GM21825 (cell line): ENCODE results near the gene UNC5C.

Experiments used
- ATAC-seq: cut with Tn5 transposase; IDR thresholded peaks from one replicate; pipeline ENCODE4 v1.9.1; 2021; ENCODE audit warnings: mild to moderate bottlenecking, moderate library complexity; ENCODE audit not compliant: unreplicated experiment

The UNC5C gene

GRCh38 chr4:95410387-95410977 is 138.3 kb downstream of the UNC5C start:
- ATAC-seq: no peak

- no peak for ATAC-seq
Measured at GRCh38 chr4:95409750-95410149, 139.0 kb downstream of the UNC5C start.

GRCh38 chr4:95409127-95409526 is 139.6 kb downstream of the UNC5C start:
- ATAC-seq: no peak

- ATAC-seq: no peak
Measured at GRCh38 chr4:95402299-95402698, 146.5 kb downstream of the UNC5C start.

DNA sequence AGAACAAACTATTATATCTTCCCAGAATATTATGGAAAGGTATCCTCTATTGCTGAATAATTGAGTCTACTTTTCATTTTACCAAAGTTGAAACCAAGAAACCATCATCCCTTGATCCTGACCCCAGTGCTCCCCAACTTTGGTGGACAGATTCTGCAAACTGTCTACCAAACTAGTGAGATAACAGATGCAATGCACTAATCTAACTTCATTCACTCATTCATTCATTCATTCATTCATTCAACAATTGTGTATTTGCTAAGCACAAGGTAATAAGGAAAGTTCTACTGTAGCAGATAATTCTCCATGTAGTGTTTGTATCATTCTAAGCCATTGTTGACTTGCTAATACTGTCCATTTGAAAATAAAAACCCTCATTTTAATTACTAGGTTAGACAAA is 150.6 kb downstream of the UNC5C start:
- ATAC-seq: no peak

- no peak for ATAC-seq
Measured at GRCh38 chr4:95394752-95395306, 153.9 kb downstream of the UNC5C start.

DNA sequence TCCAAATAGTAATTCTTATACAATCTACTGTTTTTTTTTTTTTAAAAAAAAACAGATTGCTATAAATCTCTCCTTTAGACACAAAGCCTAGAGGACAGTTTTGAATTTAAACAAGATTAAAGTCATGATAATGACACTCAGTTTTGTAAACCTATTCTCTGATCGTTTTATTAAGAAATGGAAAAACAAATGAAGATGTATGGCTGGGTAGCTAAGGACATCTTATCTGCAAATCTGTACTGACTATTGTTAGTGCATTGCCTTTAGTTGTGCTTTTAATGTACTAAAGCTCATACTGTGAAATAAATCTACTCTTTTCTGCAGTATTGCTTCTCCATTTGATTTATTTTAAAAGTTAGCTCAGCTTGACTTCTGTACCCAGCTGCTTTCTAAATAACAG is 155.0 kb downstream of the UNC5C start:
- no peak for ATAC-seq

DNA sequence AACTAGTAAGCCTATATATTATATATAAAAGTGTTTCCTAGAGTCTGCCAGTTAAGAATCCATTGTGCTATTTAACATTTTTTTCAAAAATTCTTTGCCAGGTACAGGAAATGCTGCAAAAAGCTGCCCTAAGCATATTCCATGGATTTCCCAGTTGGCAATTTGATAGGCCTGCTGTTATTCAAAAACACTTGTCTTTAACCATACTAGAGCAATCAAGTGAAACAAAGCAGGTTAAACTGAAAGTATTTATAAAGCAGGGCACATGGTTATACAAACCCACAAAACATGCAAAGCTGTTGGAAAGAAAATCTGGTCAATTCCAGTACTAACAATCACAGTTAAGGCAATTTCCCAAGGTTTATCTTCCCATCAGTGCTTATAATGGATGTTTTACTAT is 159.9 kb downstream of the UNC5C start:
- no peak for ATAC-seq

DNA sequence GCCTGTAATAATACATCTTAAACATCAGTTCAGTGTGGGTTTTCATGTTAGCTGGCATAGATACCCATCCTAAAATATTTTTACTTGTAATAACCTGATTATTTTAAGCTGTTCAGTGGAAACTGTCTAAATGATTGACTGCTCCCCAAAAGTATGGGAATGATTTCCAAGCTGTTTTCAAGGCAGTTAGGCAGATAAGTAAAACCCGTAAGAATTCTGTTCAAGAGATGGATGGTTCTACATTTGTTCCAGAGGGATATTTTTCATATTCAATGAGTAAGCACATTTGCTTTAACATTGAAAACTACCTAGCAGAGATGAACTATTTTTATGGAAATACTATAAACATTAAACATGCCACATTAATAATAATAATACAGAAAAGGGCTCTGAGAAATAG is 161.1 kb downstream of the UNC5C start:
- ATAC-seq: no peak

- ATAC-seq: no peak
Measured at GRCh38 chr4:95386410-95386809, 162.4 kb downstream of the UNC5C start.

DNA sequence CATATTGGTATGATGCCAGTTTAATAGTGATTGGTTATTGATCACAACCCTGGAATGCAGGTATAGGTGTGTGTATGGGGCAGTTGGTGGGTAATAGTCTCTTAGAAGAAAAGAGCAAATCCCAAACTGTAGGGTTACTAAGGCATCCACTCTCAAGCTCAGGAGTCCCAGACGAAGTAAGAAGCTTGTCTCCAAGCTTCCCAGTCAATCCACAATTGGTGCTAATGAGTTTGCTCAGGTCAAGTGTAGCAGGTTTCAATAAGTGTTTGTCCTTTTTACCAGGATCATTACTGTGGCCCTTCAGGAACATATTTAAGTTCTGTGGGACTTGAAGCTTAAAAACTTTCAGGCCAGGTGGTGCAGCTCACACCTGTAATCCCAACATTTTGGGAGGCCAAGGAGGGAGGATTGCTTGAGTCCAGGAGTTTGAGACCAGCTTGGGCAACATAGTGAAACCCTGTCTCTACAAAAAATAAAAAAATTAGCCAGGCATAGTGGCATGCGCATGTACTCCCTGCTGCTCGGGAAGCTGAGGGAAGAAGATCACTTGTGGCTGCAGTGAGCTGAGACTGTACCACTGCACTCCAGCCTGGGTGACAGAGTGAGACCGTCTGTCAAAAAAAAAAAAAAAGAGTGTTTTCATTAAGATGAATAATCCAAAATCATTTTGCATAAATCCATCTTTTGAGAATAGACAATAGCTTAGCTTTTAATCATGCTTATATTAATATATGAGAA is 166.8 kb downstream of the UNC5C start:
- no peak for ATAC-seq

DNA sequence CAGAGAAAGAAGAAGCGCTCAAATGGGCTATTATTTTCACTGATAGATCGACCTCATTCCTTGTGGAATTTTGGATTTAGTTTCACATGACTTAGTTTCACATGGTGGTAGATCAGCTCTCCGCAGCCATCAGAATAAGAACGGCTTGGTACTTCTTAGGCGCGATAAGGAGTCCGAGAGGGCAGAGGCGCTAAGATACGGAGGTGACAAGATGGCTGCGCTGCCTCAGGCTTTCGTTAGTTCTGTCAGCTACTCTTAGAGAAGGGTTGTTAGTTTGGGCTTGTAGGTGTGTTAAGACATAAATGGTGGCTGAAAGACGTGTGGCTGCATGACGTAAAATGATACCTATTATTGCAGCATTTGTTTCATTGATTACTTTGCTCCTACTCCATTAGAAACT is 169.1 kb downstream of the UNC5C start:
- no peak for ATAC-seq

- ATAC-seq: no peak
Measured at GRCh38 chr4:95377366-95377900, 171.3 kb downstream of the UNC5C start.

DNA sequence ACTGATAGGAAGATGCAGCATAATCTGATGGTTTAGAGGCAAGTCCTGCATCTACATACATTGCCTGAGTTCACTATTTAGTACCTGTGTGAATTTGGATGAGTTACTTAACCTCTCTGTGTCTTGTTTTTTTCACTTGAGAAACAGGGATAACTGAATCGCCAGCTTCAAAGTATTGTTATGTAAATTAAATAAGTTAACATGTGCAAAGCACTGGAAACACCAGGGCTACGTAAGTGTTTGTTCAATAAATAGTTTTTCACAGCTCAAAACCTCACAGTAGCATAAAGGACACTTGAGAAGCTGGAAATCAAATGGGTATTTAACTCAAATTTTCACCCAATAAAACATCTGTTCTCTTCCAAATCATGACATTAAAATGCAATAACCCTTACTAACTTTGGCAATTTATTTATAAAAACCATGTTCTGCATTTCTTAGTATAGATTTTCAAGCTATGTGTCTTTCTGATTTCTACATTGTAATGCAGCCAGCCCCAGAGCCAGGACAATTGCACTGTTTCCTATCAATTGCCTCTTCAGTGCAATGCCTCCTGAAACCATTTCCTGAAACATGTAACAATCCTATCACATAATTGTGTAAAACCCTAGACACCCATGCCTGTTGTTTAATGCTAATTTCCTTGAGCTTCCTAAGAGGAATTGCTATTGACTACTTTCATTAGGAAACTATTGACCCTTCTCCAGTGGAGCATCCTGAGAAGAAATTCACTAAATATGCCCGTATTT is 177.1 kb downstream of the UNC5C start:
- no peak for ATAC-seq

DNA sequence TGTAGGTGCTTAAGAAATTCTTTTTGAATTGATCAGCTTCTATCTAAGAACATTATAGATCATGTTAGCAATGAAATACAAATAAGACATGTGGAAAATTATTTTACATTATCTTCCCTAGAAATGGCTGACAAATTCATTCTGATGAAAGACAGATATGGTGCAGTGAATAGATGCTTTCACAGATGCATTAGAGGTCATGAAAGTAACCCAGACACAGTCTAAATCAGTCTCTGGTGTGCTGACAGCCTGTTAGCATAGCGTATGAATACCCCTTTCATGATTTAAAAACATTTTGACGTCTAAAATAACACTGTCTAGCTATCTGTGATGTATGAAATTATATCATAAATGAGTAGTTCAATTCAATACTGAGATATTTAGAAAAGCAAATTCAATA is 180.9 kb downstream of the UNC5C start:
- no peak for ATAC-seq

DNA sequence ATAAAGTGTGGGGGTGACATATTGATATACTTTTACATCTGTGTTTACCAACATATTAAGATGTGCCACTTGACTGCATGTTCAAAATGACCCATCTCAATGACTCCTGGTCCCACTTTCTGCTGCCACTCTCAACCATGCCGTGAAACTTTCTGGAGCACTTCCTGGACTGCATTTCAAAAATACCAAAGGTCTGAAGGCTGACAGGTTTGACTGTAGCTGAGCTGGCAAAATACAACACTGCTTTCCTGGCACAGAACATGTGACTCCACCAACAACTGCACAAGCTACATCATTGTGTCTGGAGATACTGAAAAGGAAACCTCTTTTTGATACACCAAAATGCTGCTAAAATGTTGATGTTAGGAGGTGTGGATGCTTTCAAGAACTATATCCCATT is 184.8 kb downstream of the UNC5C start:
- no peak for ATAC-seq

GRCh38 chr4:95363559-95363925 is 185.2 kb downstream of the UNC5C start:
- no peak for ATAC-seq

DNA sequence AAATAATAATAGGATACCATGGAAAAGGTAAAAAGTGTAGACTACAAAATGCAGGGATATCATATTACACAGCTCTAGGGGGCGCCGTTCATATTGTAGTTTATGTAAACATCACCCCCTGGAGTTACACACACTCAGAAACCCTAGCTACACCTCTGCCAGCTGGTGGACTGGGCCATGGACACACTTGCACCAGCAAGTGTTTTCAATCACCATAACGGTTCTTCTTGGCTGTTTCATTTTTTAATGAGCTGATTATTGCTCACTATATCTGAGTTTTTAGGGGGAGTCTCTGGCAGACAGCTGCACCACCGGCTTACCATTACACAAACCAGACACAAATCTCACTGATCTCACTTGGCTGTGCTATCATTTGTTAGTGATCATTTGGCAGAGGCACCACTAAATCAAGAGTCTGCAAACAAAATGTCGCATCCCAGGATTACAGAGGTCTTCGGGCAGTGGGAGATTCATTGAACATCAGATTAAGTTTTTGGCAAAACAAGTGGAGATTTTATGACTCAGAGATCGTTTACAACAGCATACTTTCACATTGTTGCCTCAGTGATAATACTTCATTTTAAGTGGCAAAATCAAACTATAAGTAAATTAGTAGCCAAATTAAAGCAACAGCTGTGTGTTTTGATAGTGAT is 185.7 kb downstream of the UNC5C start:
- ATAC-seq: no peak

- no peak for ATAC-seq
Measured at GRCh38 chr4:95362066-95362465, 186.7 kb downstream of the UNC5C start.

DNA sequence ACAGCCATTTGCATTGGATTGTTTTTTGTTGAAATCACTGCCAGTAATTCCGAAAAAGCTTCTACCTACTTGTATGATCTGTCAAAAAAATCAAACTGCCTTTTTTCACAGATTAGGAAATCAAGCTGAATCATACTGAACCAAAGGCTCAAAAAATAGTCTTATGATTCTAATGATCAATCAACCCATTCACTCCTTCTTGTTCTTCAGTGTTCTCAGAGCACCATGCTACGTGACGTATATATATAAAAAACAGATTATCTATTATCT is 187.1 kb downstream of the UNC5C start:
- no peak for ATAC-seq

GRCh38 chr4:95360906-95361695 is 187.7 kb downstream of the UNC5C start:
- ATAC-seq: no peak
